IPS-20b (cell line): ENCODE data around the gene AJUBA.
A peak's percentile ranks its signal among the peaks of the same experiment; 100 is the strongest.

Source experiments
- H3K27ac ChIP-seq: one replicate; pipeline ENCODE4 v1.5.1; 2013; ENCODE audit warnings: low read length
- H3K27me3 ChIP-seq: 2 replicates; pipeline ENCODE4 v1.6.1; 2013; ENCODE audit warnings: mild to moderate bottlenecking, low read length, inconsistent platforms; ENCODE audit not compliant: insufficient read depth
- H3K36me3 ChIP-seq: 2 replicates; pipeline ENCODE4 v1.6.1; 2013; ENCODE audit warnings: low read depth, mild to moderate bottlenecking, inconsistent platforms, low read length, moderate library complexity; ENCODE audit not compliant: insufficient read depth
- H3K4me1 ChIP-seq: 2 replicates; pipeline ENCODE4 v1.6.1; 2013; ENCODE audit warnings: mild to moderate bottlenecking, control low read depth, inconsistent platforms, low read length, moderate library complexity; ENCODE audit not compliant: insufficient read depth
- H3K4me3 ChIP-seq: 2 replicates; pipeline ENCODE4 v1.5.1; 2013; ENCODE audit warnings: mild to moderate bottlenecking, low read length, inconsistent platforms
- H3K9ac ChIP-seq: 2 replicates; pipeline ENCODE4 v1.6.1; 2013; ENCODE audit warnings: low read depth, mild to moderate bottlenecking, inconsistent platforms, low read length, moderate library complexity
- H3K9me3 ChIP-seq: 2 replicates; pipeline ENCODE4 v1.6.1; 2013; ENCODE audit warnings: mild to moderate bottlenecking, low read depth, low read length, inconsistent platforms; ENCODE audit not compliant: insufficient read depth

The AJUBA gene

GRCh38 chr14:22982477-22983245, at the start of gene AJUBA:
Gene AJUBA (minus strand): TSS chr14:22982551. CDS start chr14:22982266, 285 bp downstream.
- H3K27ac ChIP-seq: no peak within 1 kb of the TSS
- H3K27me3 ChIP-seq: peaks cover 26% of the 10 kb centered on the region
- peak within 1 kb of the TSS; percentile 85 for H3K4me3 ChIP-seq
- peaks cover 11% of the 10 kb centered on the region; the same call in 1 of the 2 replicates for H3K36me3 ChIP-seq
- peaks cover 26% of the 10 kb centered on the region for H3K4me1 ChIP-seq
- H3K9me3 ChIP-seq: no peaks in the 10 kb centered on the region
- peak within 1 kb of the TSS; percentile 86 for H3K9ac ChIP-seq

GRCh38 chr14:23030936-23031335, 48.6 kb upstream of the AJUBA start:
- no peak overlapping the region for H3K27ac ChIP-seq

GRCh38 chr14:23028799-23029198, 46.4 kb upstream of the AJUBA start:
- Histone ChIP-seq H3K27me3 (no peaks in the 10 kb centered on the region), H3K36me3 (peaks cover 84% of the 10 kb centered on the region), H3K4me1 (0 out of 2 replicates have a peak, but pooled peaks cover 5% of the 10 kb centered on the region), H3K27ac (no peak overlapping the region), H3K9me3 (no peaks in the 10 kb centered on the region), H3K4me3 (no peak overlapping the region), H3K9ac (no peak overlapping the region)

More at GRCh38 chr14:23030936-23031335, 48.6 kb upstream of the AJUBA start:
- Histone ChIP-seq H3K4me1 (peaks cover 5% of the 10 kb centered on the region; the same call in 1 of the 2 replicates), H3K9ac (no peak overlapping the region), H3K4me3 (no peak overlapping the region), H3K9me3 (no peaks in the 10 kb centered on the region), H3K27me3 (no peaks in the 10 kb centered on the region), H3K36me3 (peaks cover 63% of the 10 kb centered on the region)

- Histone ChIP-seq H3K9ac (no peak overlapping the region), H3K4me3 (no peak overlapping the region), H3K9me3 (no peaks in the 10 kb centered on the region), H3K36me3 (peaks cover 64% of the 10 kb centered on the region), H3K4me1 (0 out of 2 replicates have a peak, but pooled peaks cover 5% of the 10 kb centered on the region), H3K27ac (no peak overlapping the region), H3K27me3 (no peaks in the 10 kb centered on the region)
Observed at GRCh38 chr14:23025151-23025814, 42.9 kb upstream of the AJUBA start.

- Histone ChIP-seq H3K4me3 (no peak overlapping the region), H3K36me3 (peaks cover 63% of the 10 kb centered on the region), H3K9me3 (no peaks in the 10 kb centered on the region), H3K4me1 (0 out of 2 replicates have a peak, but pooled peaks cover 5% of the 10 kb centered on the region), H3K27ac (no peak overlapping the region), H3K9ac (no peak overlapping the region), H3K27me3 (no peaks in the 10 kb centered on the region)
Observed at GRCh38 chr14:23024612-23025075, 42.3 kb upstream of the AJUBA start.

- H3K27me3 ChIP-seq: no peaks in the 10 kb centered on the region
- H3K9me3 ChIP-seq: no peaks in the 10 kb centered on the region
- H3K4me3 ChIP-seq: no peak overlapping the region
- H3K4me1 ChIP-seq: 0 out of 2 replicates have a peak, but pooled peaks cover 5% of the 10 kb centered on the region
- H3K27ac ChIP-seq: no peak overlapping the region
- no peak overlapping the region for H3K9ac ChIP-seq
- peaks cover 55% of the 10 kb centered on the region for H3K36me3 ChIP-seq
Observed at GRCh38 chr14:23023795-23024152, 41.4 kb upstream of the AJUBA start.

GRCh38 chr14:23023022-23023794, 40.9 kb upstream of the AJUBA start:
- Histone ChIP-seq H3K27ac (no peak overlapping the region), H3K4me3 (no peak overlapping the region), H3K36me3 (peaks cover 49% of the 10 kb centered on the region), H3K27me3 (no peaks in the 10 kb centered on the region), H3K4me1 (0 out of 2 replicates have a peak, but pooled peaks cover 5% of the 10 kb centered on the region), H3K9me3 (no peaks in the 10 kb centered on the region), H3K9ac (no peak overlapping the region)

- Histone ChIP-seq H3K4me1 (0 out of 2 replicates have a peak, but pooled peaks cover 5% of the 10 kb centered on the region), H3K27ac (no peak overlapping the region), H3K4me3 (no peak overlapping the region), H3K36me3 (peaks cover 41% of the 10 kb centered on the region), H3K9ac (no peak overlapping the region), H3K27me3 (no peaks in the 10 kb centered on the region), H3K9me3 (no peaks in the 10 kb centered on the region)
Observed at GRCh38 chr14:23021889-23022442, 39.6 kb upstream of the AJUBA start.

GRCh38 chr14:23021434-23021833, 39.1 kb upstream of the AJUBA start:
- Histone ChIP-seq H3K36me3 (peaks cover 40% of the 10 kb centered on the region), H3K27me3 (no peaks in the 10 kb centered on the region), H3K9me3 (no peaks in the 10 kb centered on the region), H3K4me1 (0 out of 2 replicates have a peak, but pooled peaks cover 5% of the 10 kb centered on the region), H3K9ac (no peak overlapping the region), H3K27ac (no peak overlapping the region), H3K4me3 (no peak overlapping the region)

GRCh38 chr14:23020143-23021128, 38.1 kb upstream of the AJUBA start:
- peaks cover 30% of the 10 kb centered on the region for H3K36me3 ChIP-seq
- H3K27ac ChIP-seq: no peak overlapping the region
- 0 out of 2 replicates have a peak, but pooled peaks cover under 1% of the 10 kb centered on the region for H3K4me1 ChIP-seq
- H3K27me3 ChIP-seq: no peaks in the 10 kb centered on the region
- no peaks in the 10 kb centered on the region for H3K9me3 ChIP-seq
- no peak overlapping the region for H3K4me3 ChIP-seq
- no peak overlapping the region for H3K9ac ChIP-seq
